Measurements from ENCODE around the gene SIRT4.

SIRT4 gene

DNA sequence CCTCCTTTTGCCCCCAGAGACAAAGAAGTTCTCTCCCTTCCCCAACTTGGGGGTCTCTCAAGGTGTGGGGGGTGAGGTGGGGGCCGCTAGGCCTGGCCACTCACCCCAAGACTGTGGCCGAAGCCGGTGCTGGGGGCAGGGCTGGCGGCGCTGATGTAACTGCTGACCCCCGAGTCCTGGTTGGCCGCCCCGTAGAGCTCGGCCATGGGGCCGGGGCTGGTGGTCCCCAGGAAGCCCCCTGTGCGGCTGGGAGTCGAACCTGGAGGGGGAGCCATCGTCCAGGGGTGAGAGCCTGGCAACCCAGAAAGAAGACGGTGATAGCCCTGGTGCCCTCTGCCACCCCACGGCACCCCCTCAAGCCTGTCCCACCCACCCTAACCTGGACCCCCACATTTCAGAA, 43.9 kb downstream of the SIRT4 start:
- TF ChIP-seq, protein P1, sequence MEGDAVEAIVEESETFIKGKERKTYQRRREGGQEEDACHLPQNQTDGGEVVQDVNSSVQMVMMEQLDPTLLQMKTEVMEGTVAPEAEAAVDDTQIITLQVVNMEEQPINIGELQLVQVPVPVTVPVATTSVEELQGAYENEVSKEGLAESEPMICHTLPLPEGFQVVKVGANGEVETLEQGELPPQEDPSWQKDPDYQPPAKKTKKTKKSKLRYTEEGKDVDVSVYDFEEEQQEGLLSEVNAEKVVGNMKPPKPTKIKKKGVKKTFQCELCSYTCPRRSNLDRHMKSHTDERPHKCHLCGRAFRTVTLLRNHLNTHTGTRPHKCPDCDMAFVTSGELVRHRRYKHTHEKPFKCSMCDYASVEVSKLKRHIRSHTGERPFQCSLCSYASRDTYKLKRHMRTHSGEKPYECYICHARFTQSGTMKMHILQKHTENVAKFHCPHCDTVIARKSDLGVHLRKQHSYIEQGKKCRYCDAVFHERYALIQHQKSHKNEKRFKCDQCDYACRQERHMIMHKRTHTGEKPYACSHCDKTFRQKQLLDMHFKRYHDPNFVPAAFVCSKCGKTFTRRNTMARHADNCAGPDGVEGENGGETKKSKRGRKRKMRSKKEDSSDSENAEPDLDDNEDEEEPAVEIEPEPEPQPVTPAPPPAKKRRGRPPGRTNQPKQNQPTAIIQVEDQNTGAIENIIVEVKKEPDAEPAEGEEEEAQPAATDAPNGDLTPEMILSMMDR (IDR thresholded peaks at IDR 0.05) = no peak
- no peaks in the 10 kb centered on the region for H3K9me3 ChIP-seq

DNA sequence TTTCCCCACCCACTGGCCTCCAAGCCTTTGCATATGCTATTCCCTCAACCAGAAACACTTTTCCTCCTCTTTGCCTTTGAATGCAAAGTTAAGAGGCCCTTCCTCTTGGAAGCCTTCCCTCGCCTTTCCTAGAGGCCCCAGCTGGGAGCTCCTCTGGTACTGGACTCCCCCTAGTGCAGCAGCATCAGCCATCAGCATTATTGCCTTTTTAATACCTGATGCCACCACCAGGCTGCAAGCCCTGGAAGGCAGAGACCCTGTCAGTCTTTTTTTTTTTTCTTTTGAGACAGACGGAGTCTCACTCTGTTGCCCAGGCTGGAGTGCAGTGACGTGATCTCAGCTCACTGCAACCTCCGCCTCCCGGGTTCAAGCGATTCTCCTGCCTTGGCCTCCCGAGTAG, 44.6 kb downstream of the SIRT4 start:
- Histone ChIP-seq H3K9me3 (no peaks in the 10 kb centered on the region), H3K4me1 (ENCODE audit: control insufficient read depth in 1 of 2, insufficient read depth in 1 of 2, low read depth in 1 of 2, low read length in 1 of 2) (no peaks in the 10 kb centered on the region), H3K4me3 (ENCODE audit: low read depth in 1 of 2, low read length in 1 of 2) (no peak overlapping the region), H3K27me3 (peaks cover 13% of the 10 kb centered on the region), H3K27ac (no peak overlapping the region), H3K36me3 (no peaks in the 10 kb centered on the region)
- TF ChIP-seq, protein P1 (IDR thresholded peaks at IDR 0.05) = no peak

More for the DNA sequence above, 43.9 kb downstream of the SIRT4 start:
- Histone ChIP-seq H3K4me1 (ENCODE audit: control insufficient read depth in 1 of 2, insufficient read depth in 1 of 2, low read depth in 1 of 2, low read length in 1 of 2) (no peaks in the 10 kb centered on the region), H3K27ac (no peak overlapping the region), H3K27me3 (peaks cover 10% of the 10 kb centered on the region), H3K4me3 (ENCODE audit: low read depth in 1 of 2, low read length in 1 of 2) (no peak overlapping the region), H3K36me3 (no peaks in the 10 kb centered on the region)

DNA sequence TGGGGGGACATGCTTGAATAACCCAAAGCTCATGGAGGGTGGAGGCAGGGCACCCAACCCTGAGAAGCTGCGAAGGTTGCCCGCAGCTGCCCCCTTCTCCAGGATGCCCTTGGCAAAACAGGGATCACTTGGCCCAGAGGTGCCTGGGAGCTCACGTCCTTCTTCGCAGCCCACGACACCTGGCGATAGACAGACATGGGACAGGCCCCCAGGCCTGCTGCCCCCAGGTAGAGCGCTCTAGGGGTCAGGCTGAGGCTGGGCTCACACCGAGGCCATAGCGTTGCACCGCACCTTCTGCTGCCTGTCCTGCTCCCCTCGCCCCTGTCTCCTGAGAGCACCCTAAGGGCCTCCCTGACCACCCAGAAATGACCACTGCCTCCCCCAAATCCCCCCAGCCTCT, 45.6 kb downstream of the SIRT4 start:
- no peaks in the 10 kb centered on the region for H3K4me1 ChIP-seq (ENCODE audit: control insufficient read depth in 1 of 2, insufficient read depth in 1 of 2, low read depth in 1 of 2, low read length in 1 of 2)
- H3K27me3 ChIP-seq = peaks cover 13% of the 10 kb centered on the region
- H3K4me3 ChIP-seq (ENCODE audit: low read depth in 1 of 2, low read length in 1 of 2) = no peak overlapping the region
- H3K27ac ChIP-seq = no peak overlapping the region
- H3K9me3 ChIP-seq = no peaks in the 10 kb centered on the region
- H3K36me3 ChIP-seq = no peaks in the 10 kb centered on the region
- TF ChIP-seq, protein P1 (IDR thresholded peaks at IDR 0.05) = no peak

DNA sequence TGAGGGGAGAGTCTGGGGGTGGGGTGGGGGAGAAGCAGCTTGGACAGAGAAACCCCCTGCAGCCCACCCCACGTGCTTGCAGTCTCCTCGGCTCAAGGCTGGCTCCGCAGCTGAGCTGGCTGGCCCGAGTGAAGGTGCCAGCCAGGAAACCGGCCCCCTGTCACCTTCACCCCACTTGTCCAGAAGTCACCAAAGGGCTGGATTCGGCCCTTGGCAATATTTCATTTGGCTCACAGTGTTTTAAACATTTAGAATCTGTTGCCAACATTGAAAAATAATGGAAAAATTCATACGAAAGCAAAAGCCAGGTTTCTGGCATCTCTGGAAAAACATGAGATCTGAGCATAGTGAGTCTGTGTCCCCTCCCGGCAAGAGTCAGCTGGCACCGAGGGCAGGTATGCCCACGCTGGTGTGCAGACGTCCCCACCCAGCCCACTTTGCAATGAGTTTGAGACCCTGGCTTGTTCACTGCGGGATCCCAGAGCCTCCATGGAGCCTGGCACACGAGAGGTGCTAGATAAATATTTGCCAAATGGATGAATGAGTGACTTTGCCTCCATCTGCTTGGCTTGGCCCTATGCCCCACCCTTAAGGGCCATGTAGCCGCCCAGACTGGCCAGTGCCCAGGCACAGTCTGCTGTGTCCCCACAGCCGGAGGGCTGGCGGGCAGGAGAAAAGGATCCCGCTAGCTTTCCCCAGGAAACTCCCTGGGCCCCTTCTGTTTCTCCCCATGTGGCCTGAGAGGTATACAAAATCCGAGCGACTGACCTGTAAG, 48.6 kb downstream of the SIRT4 start:
- H3K4me1 ChIP-seq (ENCODE audit: control insufficient read depth in 1 of 2, insufficient read depth in 1 of 2, low read depth in 1 of 2, low read length in 1 of 2) = no peaks in the 10 kb centered on the region
- no peaks in the 10 kb centered on the region for H3K36me3 ChIP-seq
- no peak overlapping the region for H3K4me3 ChIP-seq (ENCODE audit: low read depth in 1 of 2, low read length in 1 of 2)
- H3K27ac ChIP-seq = no peak overlapping the region
- TF ChIP-seq, protein P1 (IDR thresholded peaks at IDR 0.05) = no peak
- H3K9me3 ChIP-seq = no peaks in the 10 kb centered on the region
- H3K27me3 ChIP-seq = peaks cover 13% of the 10 kb centered on the region

DNA sequence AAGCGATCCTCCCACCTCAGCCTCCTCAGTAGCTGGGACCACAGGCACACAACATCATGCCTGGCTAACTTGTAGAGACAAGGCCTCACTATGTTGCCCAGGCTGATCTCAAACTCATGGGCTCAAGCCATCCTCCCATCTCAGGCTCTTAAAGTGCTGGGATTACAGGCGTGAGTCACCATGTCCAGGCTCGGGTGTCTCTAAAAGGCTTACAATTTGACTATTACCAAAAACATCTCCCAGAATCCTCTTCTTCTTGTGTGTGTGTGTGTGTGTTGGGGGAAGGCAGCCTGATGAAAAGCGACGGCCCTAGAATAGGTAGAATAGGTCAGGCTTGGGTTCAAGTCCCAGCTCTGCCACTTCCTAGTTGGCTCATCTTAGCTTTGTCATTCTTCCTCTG, 50.0 kb downstream of the SIRT4 start:
- TF ChIP-seq, protein P1 (IDR thresholded peaks at IDR 0.05) = no peak
- Histone ChIP-seq H3K4me3 (ENCODE audit: low read depth in 1 of 2, low read length in 1 of 2) (no peak overlapping the region), H3K27ac (no peak overlapping the region), H3K27me3 (peaks cover 15% of the 10 kb centered on the region), H3K4me1 (ENCODE audit: control insufficient read depth in 1 of 2, insufficient read depth in 1 of 2, low read depth in 1 of 2, low read length in 1 of 2) (no peaks in the 10 kb centered on the region), H3K36me3 (no peaks in the 10 kb centered on the region), H3K9me3 (no peaks in the 10 kb centered on the region)
